ENCODE measurements around the gene C1RL. TPM values are rescaled to one million over a fixed set of nuclear protein-coding genes. Genes with fewer than 3 reads are reported as not detected.

The C1RL gene
- total RNA-seq, 1 donor, result 10.6 TPM

GRCh38 chr12:7075939-7076338, 33.1 kb downstream of the C1RL start:
- no peaks in the 10 kb centered on the region for H3K27me3 ChIP-seq (ENCODE audit: insufficient read depth, low read length)
- no peaks in the 10 kb centered on the region for H3K9me3 ChIP-seq (ENCODE audit: low read depth, low read length)

GRCh38 chr12:7075518-7075917, 33.5 kb downstream of the C1RL start:
- Histone ChIP-seq H3K4me3 (ENCODE audit: low read length) (no peak overlapping the region), H3K27me3 (ENCODE audit: insufficient read depth, low read length) (no peaks in the 10 kb centered on the region), H3K4me1 (ENCODE audit: insufficient read depth, low read length) (no peaks in the 10 kb centered on the region), H3K9me3 (ENCODE audit: low read depth, low read length) (no peaks in the 10 kb centered on the region)

More at GRCh38 chr12:7075939-7076338, 33.1 kb downstream of the C1RL start:
- Histone ChIP-seq H3K4me3 (ENCODE audit: low read length) (no peak overlapping the region), H3K4me1 (ENCODE audit: insufficient read depth, low read length) (no peaks in the 10 kb centered on the region)

GRCh38 chr12:7073946-7074345, 35.1 kb downstream of the C1RL start:
- no peak overlapping the region for H3K4me3 ChIP-seq (ENCODE audit: low read length)
- no peaks in the 10 kb centered on the region for H3K9me3 ChIP-seq (ENCODE audit: low read depth, low read length)
- H3K27me3 ChIP-seq (ENCODE audit: insufficient read depth, low read length), result no peaks in the 10 kb centered on the region
- no peaks in the 10 kb centered on the region for H3K4me1 ChIP-seq (ENCODE audit: insufficient read depth, low read length)

- H3K4me3 ChIP-seq (ENCODE audit: low read length), result no peak overlapping the region
- H3K9me3 ChIP-seq (ENCODE audit: low read depth, low read length), result no peaks in the 10 kb centered on the region
- H3K4me1 ChIP-seq (ENCODE audit: insufficient read depth, low read length), result no peaks in the 10 kb centered on the region
- no peaks in the 10 kb centered on the region for H3K27me3 ChIP-seq (ENCODE audit: insufficient read depth, low read length)
Observed at GRCh38 chr12:7072554-7072953, 36.5 kb downstream of the C1RL start.

- no peaks in the 10 kb centered on the region for H3K27me3 ChIP-seq (ENCODE audit: insufficient read depth, low read length)
- H3K4me1 ChIP-seq (ENCODE audit: insufficient read depth, low read length), result no peaks in the 10 kb centered on the region
- no peaks in the 10 kb centered on the region for H3K9me3 ChIP-seq (ENCODE audit: low read depth, low read length)
- no peak overlapping the region for H3K4me3 ChIP-seq (ENCODE audit: low read length)
Observed at GRCh38 chr12:7072035-7072434, 37.0 kb downstream of the C1RL start.

- H3K4me1 ChIP-seq (ENCODE audit: insufficient read depth, low read length), result no peaks in the 10 kb centered on the region
- no peak overlapping the region for H3K4me3 ChIP-seq (ENCODE audit: low read length)
- no peaks in the 10 kb centered on the region for H3K27me3 ChIP-seq (ENCODE audit: insufficient read depth, low read length)
- no peaks in the 10 kb centered on the region for H3K9me3 ChIP-seq (ENCODE audit: low read depth, low read length)
Observed at GRCh38 chr12:7069386-7069785, 39.6 kb downstream of the C1RL start.

- Histone ChIP-seq H3K9me3 (ENCODE audit: low read depth, low read length) (no peaks in the 10 kb centered on the region), H3K4me3 (ENCODE audit: low read length) (no peak overlapping the region), H3K27me3 (ENCODE audit: insufficient read depth, low read length) (no peaks in the 10 kb centered on the region), H3K4me1 (ENCODE audit: insufficient read depth, low read length) (no peaks in the 10 kb centered on the region)
Observed at GRCh38 chr12:7068994-7069346, 40.0 kb downstream of the C1RL start.

- Histone ChIP-seq H3K27me3 (ENCODE audit: insufficient read depth, low read length) (no peaks in the 10 kb centered on the region), H3K4me1 (ENCODE audit: insufficient read depth, low read length) (no peaks in the 10 kb centered on the region), H3K9me3 (ENCODE audit: low read depth, low read length) (no peaks in the 10 kb centered on the region), H3K4me3 (ENCODE audit: low read length) (no peak overlapping the region)
Observed at GRCh38 chr12:7068240-7068993, 40.6 kb downstream of the C1RL start.

- Histone ChIP-seq H3K4me3 (ENCODE audit: low read length) (no peak overlapping the region), H3K4me1 (ENCODE audit: insufficient read depth, low read length) (no peaks in the 10 kb centered on the region), H3K27me3 (ENCODE audit: insufficient read depth, low read length) (no peaks in the 10 kb centered on the region), H3K9me3 (ENCODE audit: low read depth, low read length) (no peaks in the 10 kb centered on the region)
Observed at GRCh38 chr12:7067096-7067495, 41.9 kb downstream of the C1RL start.

GRCh38 chr12:7066596-7066995, 42.4 kb downstream of the C1RL start:
- no peaks in the 10 kb centered on the region for H3K9me3 ChIP-seq (ENCODE audit: low read depth, low read length)
- H3K4me1 ChIP-seq (ENCODE audit: insufficient read depth, low read length), result no peaks in the 10 kb centered on the region
- H3K4me3 ChIP-seq (ENCODE audit: low read length), result no peak overlapping the region
- no peaks in the 10 kb centered on the region for H3K27me3 ChIP-seq (ENCODE audit: insufficient read depth, low read length)

GRCh38 chr12:7065073-7065623, 43.9 kb downstream of the C1RL start:
- no peaks in the 10 kb centered on the region for H3K27me3 ChIP-seq (ENCODE audit: insufficient read depth, low read length)
- no peak overlapping the region for H3K4me3 ChIP-seq (ENCODE audit: low read length)
- H3K9me3 ChIP-seq (ENCODE audit: low read depth, low read length), result no peaks in the 10 kb centered on the region
- H3K4me1 ChIP-seq (ENCODE audit: insufficient read depth, low read length), result no peaks in the 10 kb centered on the region

- no peaks in the 10 kb centered on the region for H3K27me3 ChIP-seq (ENCODE audit: insufficient read depth, low read length)
- H3K9me3 ChIP-seq (ENCODE audit: low read depth, low read length), result no peaks in the 10 kb centered on the region
- no peaks in the 10 kb centered on the region for H3K4me1 ChIP-seq (ENCODE audit: insufficient read depth, low read length)
- no peak overlapping the region for H3K4me3 ChIP-seq (ENCODE audit: low read length)
Observed at GRCh38 chr12:7064516-7064915, 44.5 kb downstream of the C1RL start.

GRCh38 chr12:7061596-7061995, 47.4 kb downstream of the C1RL start:
- H3K4me3 ChIP-seq (ENCODE audit: low read length), result no peak overlapping the region
- H3K4me1 ChIP-seq (ENCODE audit: insufficient read depth, low read length), result peaks cover 4% of the 10 kb centered on the region
- H3K27me3 ChIP-seq (ENCODE audit: insufficient read depth, low read length), result no peaks in the 10 kb centered on the region
- H3K9me3 ChIP-seq (ENCODE audit: low read depth, low read length), result no peaks in the 10 kb centered on the region

GRCh38 chr12:7061138-7061537, 47.9 kb downstream of the C1RL start:
- Histone ChIP-seq H3K27me3 (ENCODE audit: insufficient read depth, low read length) (no peaks in the 10 kb centered on the region), H3K4me1 (ENCODE audit: insufficient read depth, low read length) (peaks cover 4% of the 10 kb centered on the region), H3K4me3 (ENCODE audit: low read length) (no peak overlapping the region), H3K9me3 (ENCODE audit: low read depth, low read length) (no peaks in the 10 kb centered on the region)

GRCh38 chr12:7060353-7060954, 48.6 kb downstream of the C1RL start, which contains the start of gene C1S:
Gene C1S, plus strand, starts transcription at chr12:7060718. Its CDS starts 1,195 bp downstream, at chr12:7061913.
- peaks cover 4% of the 10 kb centered on the region for H3K4me1 ChIP-seq (ENCODE audit: insufficient read depth, low read length)
- H3K27me3 ChIP-seq (ENCODE audit: insufficient read depth, low read length), result no peaks in the 10 kb centered on the region
- no peaks in the 10 kb centered on the region for H3K9me3 ChIP-seq (ENCODE audit: low read depth, low read length)
- H3K4me3 ChIP-seq (ENCODE audit: low read length), result no peak within 1 kb of the TSS

- H3K4me3 ChIP-seq (ENCODE audit: low read length), result no peak overlapping the region
Observed at GRCh38 chr12:7059780-7060179, 49.2 kb downstream of the C1RL start.

More at GRCh38 chr12:7059780-7060179, 49.2 kb downstream of the C1RL start:
- Histone ChIP-seq H3K27me3 (ENCODE audit: insufficient read depth, low read length) (no peaks in the 10 kb centered on the region), H3K4me1 (ENCODE audit: insufficient read depth, low read length) (peaks cover 4% of the 10 kb centered on the region), H3K9me3 (ENCODE audit: low read depth, low read length) (no peaks in the 10 kb centered on the region)

Measured in mononuclear cell (primary cell).